Sciatic nerve (tissue), 2 donors: Measurements from ENCODE around the gene DGKI. TPM values are rescaled to one million over a fixed set of nuclear protein-coding genes. Genes with fewer than 3 reads are reported as not detected.

Experiments used
- ATAC-seq: fragments of 200-7000 bp; cut with Tn5 transposase; one replicate; pipeline ENCODE4 v1.9.1; 2020; ENCODE audit warnings: mild to moderate bottlenecking, moderate library complexity
- DNase-seq: peaks from one replicate; pipeline ENCODE4 v3.0.0-alpha.2; 2020; ENCODE audit warnings: low spot score
- intact Hi-C: fragments of 100-400 bp; cut with DNase I; formaldehyde crosslinking; loops from one replicate; pipeline ENCODE4 v1.14.2; 2022
- total RNA-seq: library from RNA; stranded (reverse); fragmentation: NEBNext Ultra II Directional; extraction: Animal tissue kit (Norgen Biotek cat#: 25700); gene quantifications from one replicate; pipeline ENCODE4 v1.2.1, GENCODE V29; 2021
- donor health status: DM: no; HTN: no; CAD: no.
- donor health status: DM: no; HTN: no; CAD: no.

DGKI gene
- total RNA-seq, 1 donor from 2014 or later = 2.3 TPM

- DNase-seq = no peak
- ATAC-seq = no peak
- intact Hi-C loops = no loop called here
These were observed 172.0 kb downstream of the DGKI start for GRCh38 chr7:137674551-137675409.

- intact Hi-C loops = no loop called here
- DNase-seq = no peak
- no peak for ATAC-seq
These were observed 172.7 kb downstream of the DGKI start for GRCh38 chr7:137674048-137674447.

- DNase-seq = no peak
- intact Hi-C loops = no loop called here
- ATAC-seq = no peak
These were observed 174.9 kb downstream of the DGKI start for GRCh38 chr7:137671920-137672319.

- ATAC-seq (no peak), DNase-seq (no peak)
- intact Hi-C loops = no loop called here
These were observed 176.3 kb downstream of the DGKI start for GRCh38 chr7:137670222-137671064.

GRCh38 chr7:137669706-137670105 is 177.1 kb downstream of the DGKI start:
- DNase-seq = no peak
- intact Hi-C loops = no loop called here
- ATAC-seq = no peak

- intact Hi-C loops = no loop called here
- DNase-seq (no peak), ATAC-seq (no peak)
These were observed 178.4 kb downstream of the DGKI start for GRCh38 chr7:137668404-137668803.

GRCh38 chr7:137667633-137668387 is 179.0 kb downstream of the DGKI start:
- no peak for DNase-seq
- intact Hi-C loops = no loop called here
- ATAC-seq = no peak

- intact Hi-C loops = no loop called here
- ATAC-seq (no peak), DNase-seq (no peak)
These were observed 181.9 kb downstream of the DGKI start for GRCh38 chr7:137664846-137665245.

GRCh38 chr7:137661634-137662033 is 185.1 kb downstream of the DGKI start:
- ATAC-seq (no peak), DNase-seq (no peak)
- intact Hi-C loops = no loop called here

GRCh38 chr7:137658190-137658900 is 188.4 kb downstream of the DGKI start:
- intact Hi-C loops = loop anchor here (5.0 to 10.0 kb wide), 2 partner anchors 236 to 354 kb away; no protein-coding TSS in a partner anchor
- DNase-seq (no peak), ATAC-seq (no peak)

- intact Hi-C loops = loop anchor here (5.0 to 10.0 kb wide), 2 partner anchors 237 to 355 kb away; no protein-coding TSS in a partner anchor
- DNase-seq (no peak), ATAC-seq (no peak)
These were observed 189.1 kb downstream of the DGKI start for GRCh38 chr7:137657476-137658189.

- intact Hi-C loops = loop anchor here (5.0 to 10.0 kb wide), 2 partner anchors 238 to 355 kb away; no protein-coding TSS in a partner anchor
- DNase-seq = no peak
- ATAC-seq = no peak
These were observed 189.9 kb downstream of the DGKI start for GRCh38 chr7:137656850-137657232.

- intact Hi-C loops = loop anchor here (5.0 to 10.0 kb wide), 2 partner anchors 238 to 356 kb away; no protein-coding TSS in a partner anchor
- DNase-seq (peak; percentile 90), ATAC-seq (peak; percentile 85)
These were observed 190.4 kb downstream of the DGKI start for GRCh38 chr7:137656227-137656849.

- DNase-seq (no peak), ATAC-seq (no peak)
- intact Hi-C loops = loop anchor here (5.0 to 10.0 kb wide), 2 partner anchors 239 to 356 kb away; no protein-coding TSS in a partner anchor
These were observed 191.0 kb downstream of the DGKI start for GRCh38 chr7:137655804-137656203.

GRCh38 chr7:137652721-137653120 is 194.1 kb downstream of the DGKI start:
- intact Hi-C loops = loop anchor here (10.0 kb wide), 1 partner anchor 242 kb away; no protein-coding TSS in a partner anchor
- ATAC-seq = no peak
- no peak for DNase-seq

- intact Hi-C loops = no loop called here
- ATAC-seq = no peak
- no peak for DNase-seq
These were observed 198.7 kb downstream of the DGKI start for GRCh38 chr7:137647905-137648565.

- DNase-seq (no peak), ATAC-seq (no peak)
- intact Hi-C loops = no loop called here
These were observed 204.3 kb downstream of the DGKI start for GRCh38 chr7:137642472-137642871.
